SK-N-SH treated with all-trans-retinoic acid at 6 μM for 48 hours (cell line): ENCODE results near the gene OSBPL3.

Source experiments
- ATAC-seq: fragments of 200-7000 bp; cut with Tn5 transposase; 3 replicates; pipeline ENCODE4 v1.9.1; 2020; ENCODE audit warnings: mild to moderate bottlenecking, moderate library complexity
- ARNTL ChIP-seq: fragments of 450-650 bp; formaldehyde crosslinking; IDR thresholded peaks from 2 replicates; pipeline ENCODE4 v1.5.0; 2020; ENCODE audit warnings: low read depth, mild to moderate bottlenecking, moderate library complexity, borderline replicate concordance
- BACH2 ChIP-seq: fragments of 250-450 bp; sonication (Bioruptor Pico); IDR thresholded peaks from 2 replicates; pipeline ENCODE4 v1.9.0; 2021; ENCODE audit warnings: mild to moderate bottlenecking, borderline replicate concordance
- CREB5 ChIP-seq: fragments of 250-450 bp; sonication (Bioruptor Pico); IDR thresholded peaks from 2 replicates; pipeline ENCODE4 v1.5.1; 2020; ENCODE audit warnings: low read depth, mild to moderate bottlenecking, moderate library complexity
- CSDC2 ChIP-seq: fragments of 250-450 bp; sonication (Bioruptor Pico); IDR thresholded peaks from 2 replicates; pipeline ENCODE4 v1.5.0; 2020; ENCODE audit warnings: mild to moderate bottlenecking, moderate library complexity
- ESRRG ChIP-seq: fragments of 250-450 bp; sonication (Bioruptor Pico); IDR thresholded peaks from 2 replicates; pipeline ENCODE4 v1.6.1; 2021; ENCODE audit warnings: mild to moderate bottlenecking
- GLIS3 ChIP-seq: fragments of 250-450 bp; sonication (Bioruptor Pico); IDR thresholded peaks from 2 replicates; pipeline ENCODE4 v1.5.0; 2020; ENCODE audit warnings: mild to moderate bottlenecking, moderate library complexity
- ISL1 ChIP-seq: fragments of 250-450 bp; sonication (Bioruptor Pico); IDR thresholded peaks from 2 replicates; pipeline ENCODE4 v2.1.2; 2022; ENCODE audit warnings: mild to moderate bottlenecking, moderate library complexity
- OSR1 ChIP-seq: fragments of 250-450 bp; sonication (Bioruptor Pico); IDR thresholded peaks from 2 replicates; pipeline ENCODE4 v1.8.0; 2022; ENCODE audit warnings: moderate library complexity, mild to moderate bottlenecking, inconsistent platforms
- PPARA ChIP-seq: fragments of 250-450 bp; sonication (Bioruptor Pico); IDR thresholded peaks from 2 replicates; pipeline ENCODE4 v1.5.0; 2020; ENCODE audit warnings: mild to moderate bottlenecking, borderline replicate concordance
- RARB ChIP-seq: fragments of 250-450 bp; sonication (Bioruptor Pico); IDR thresholded peaks from 2 replicates; pipeline ENCODE4 v1.8.0; 2021; ENCODE audit warnings: mild to moderate bottlenecking, moderate library complexity
- TCF4 ChIP-seq: fragments of 250-450 bp; sonication (Bioruptor Pico); IDR thresholded peaks from 2 replicates; pipeline ENCODE4 v1.8.0; 2021; ENCODE audit warnings: mild to moderate bottlenecking, moderate library complexity, borderline replicate concordance
- TOX ChIP-seq: fragments of 250-450 bp; sonication (Bioruptor Pico); IDR thresholded peaks from 2 replicates; pipeline ENCODE4 v1.8.0; 2021; ENCODE audit warnings: mild to moderate bottlenecking, moderate library complexity, borderline replicate concordance
- ZC3H10 ChIP-seq: fragments of 250-450 bp; sonication (Bioruptor Pico); IDR thresholded peaks from 2 replicates; pipeline ENCODE4 v1.5.1; 2021; ENCODE audit warnings: mild to moderate bottlenecking, moderate library complexity
- ZFP3 ChIP-seq: fragments of 250-450 bp; sonication (Bioruptor Pico); IDR thresholded peaks from 2 replicates; pipeline ENCODE4 v1.5.0; 2020; ENCODE audit warnings: mild to moderate bottlenecking, moderate library complexity
- ZFP30 ChIP-seq: fragments of 450-650 bp; formaldehyde crosslinking; IDR thresholded peaks from 2 replicates; pipeline ENCODE4 v1.5.0; 2022; ENCODE audit warnings: mild to moderate bottlenecking, moderate library complexity
- ZNF565 ChIP-seq: fragments of 450-650 bp; formaldehyde crosslinking; conservative IDR thresholded peaks from 2 replicates; pipeline ENCODE4 v1.5.0; 2020; ENCODE audit warnings: low read depth, mild to moderate bottlenecking, moderate library complexity
- ZNF70 ChIP-seq: fragments of 450-650 bp; formaldehyde crosslinking; IDR thresholded peaks from 2 replicates; pipeline ENCODE4 v1.5.0; 2020; ENCODE audit warnings: mild to moderate bottlenecking, moderate library complexity
- ZNF8 ChIP-seq: fragments of 450-650 bp; formaldehyde crosslinking; IDR thresholded peaks from 2 replicates; pipeline ENCODE4 v1.5.0; 2020; ENCODE audit warnings: mild to moderate bottlenecking, moderate library complexity
- TF ChIP-seq, protein P1 (sequence below): fragments of 250-450 bp; sonication (Bioruptor Pico); IDR thresholded peaks from 2 replicates; pipeline ENCODE4 v1.5.0; 2020; ENCODE audit warnings: mild to moderate bottlenecking, moderate library complexity
- TF ChIP-seq, protein P2 (sequence below): fragments of 250-450 bp; sonication (Bioruptor Pico); IDR thresholded peaks from 2 replicates; pipeline ENCODE4 v1.8.0; 2020; ENCODE audit warnings: mild to moderate bottlenecking, moderate library complexity, borderline replicate concordance
- TF ChIP-seq, protein P3 (sequence below): fragments of 250-450 bp; sonication (Bioruptor Pico); IDR thresholded peaks from 2 replicates; pipeline ENCODE4 v1.5.1; 2021; ENCODE audit warnings: mild to moderate bottlenecking, moderate library complexity
- TF ChIP-seq, protein P4 (sequence below): fragments of 250-450 bp; sonication (Bioruptor Pico); IDR thresholded peaks from 2 replicates; pipeline ENCODE4 v1.8.0; 2021; ENCODE audit warnings: low read depth, mild to moderate bottlenecking, moderate library complexity, borderline replicate concordance

Gene OSBPL3

GRCh38 chr7:24881623-24882022, 98.4 kb downstream of the OSBPL3 start:
- ATAC-seq, result peak; percentile 40
- TF ChIP-seq, protein P1, sequence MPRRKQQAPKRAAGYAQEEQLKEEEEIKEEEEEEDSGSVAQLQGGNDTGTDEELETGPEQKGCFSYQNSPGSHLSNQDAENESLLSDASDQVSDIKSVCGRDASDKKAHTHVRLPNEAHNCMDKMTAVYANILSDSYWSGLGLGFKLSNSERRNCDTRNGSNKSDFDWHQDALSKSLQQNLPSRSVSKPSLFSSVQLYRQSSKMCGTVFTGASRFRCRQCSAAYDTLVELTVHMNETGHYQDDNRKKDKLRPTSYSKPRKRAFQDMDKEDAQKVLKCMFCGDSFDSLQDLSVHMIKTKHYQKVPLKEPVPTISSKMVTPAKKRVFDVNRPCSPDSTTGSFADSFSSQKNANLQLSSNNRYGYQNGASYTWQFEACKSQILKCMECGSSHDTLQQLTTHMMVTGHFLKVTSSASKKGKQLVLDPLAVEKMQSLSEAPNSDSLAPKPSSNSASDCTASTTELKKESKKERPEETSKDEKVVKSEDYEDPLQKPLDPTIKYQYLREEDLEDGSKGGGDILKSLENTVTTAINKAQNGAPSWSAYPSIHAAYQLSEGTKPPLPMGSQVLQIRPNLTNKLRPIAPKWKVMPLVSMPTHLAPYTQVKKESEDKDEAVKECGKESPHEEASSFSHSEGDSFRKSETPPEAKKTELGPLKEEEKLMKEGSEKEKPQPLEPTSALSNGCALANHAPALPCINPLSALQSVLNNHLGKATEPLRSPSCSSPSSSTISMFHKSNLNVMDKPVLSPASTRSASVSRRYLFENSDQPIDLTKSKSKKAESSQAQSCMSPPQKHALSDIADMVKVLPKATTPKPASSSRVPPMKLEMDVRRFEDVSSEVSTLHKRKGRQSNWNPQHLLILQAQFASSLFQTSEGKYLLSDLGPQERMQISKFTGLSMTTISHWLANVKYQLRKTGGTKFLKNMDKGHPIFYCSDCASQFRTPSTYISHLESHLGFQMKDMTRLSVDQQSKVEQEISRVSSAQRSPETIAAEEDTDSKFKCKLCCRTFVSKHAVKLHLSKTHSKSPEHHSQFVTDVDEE (CRISPR knock-in tag), result no peak
- no peak for TF ChIP-seq ZC3H10 (CRISPR knock-in tag)
- no peak for TF ChIP-seq TOX (CRISPR knock-in tag)
- TF ChIP-seq, protein P2, sequence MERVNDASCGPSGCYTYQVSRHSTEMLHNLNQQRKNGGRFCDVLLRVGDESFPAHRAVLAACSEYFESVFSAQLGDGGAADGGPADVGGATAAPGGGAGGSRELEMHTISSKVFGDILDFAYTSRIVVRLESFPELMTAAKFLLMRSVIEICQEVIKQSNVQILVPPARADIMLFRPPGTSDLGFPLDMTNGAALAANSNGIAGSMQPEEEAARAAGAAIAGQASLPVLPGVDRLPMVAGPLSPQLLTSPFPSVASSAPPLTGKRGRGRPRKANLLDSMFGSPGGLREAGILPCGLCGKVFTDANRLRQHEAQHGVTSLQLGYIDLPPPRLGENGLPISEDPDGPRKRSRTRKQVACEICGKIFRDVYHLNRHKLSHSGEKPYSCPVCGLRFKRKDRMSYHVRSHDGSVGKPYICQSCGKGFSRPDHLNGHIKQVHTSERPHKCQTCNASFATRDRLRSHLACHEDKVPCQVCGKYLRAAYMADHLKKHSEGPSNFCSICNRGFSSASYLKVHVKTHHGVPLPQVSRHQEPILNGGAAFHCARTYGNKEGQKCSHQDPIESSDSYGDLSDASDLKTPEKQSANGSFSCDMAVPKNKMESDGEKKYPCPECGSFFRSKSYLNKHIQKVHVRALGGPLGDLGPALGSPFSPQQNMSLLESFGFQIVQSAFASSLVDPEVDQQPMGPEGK (CRISPR knock-in tag), result no peak
- TF ChIP-seq PPARA (CRISPR knock-in tag), result no peak
- no peak for TF ChIP-seq RARB (CRISPR knock-in tag)
- TF ChIP-seq ZFP30, result no peak
- no peak for TF ChIP-seq ARNTL (CRISPR knock-in tag)
- TF ChIP-seq GLIS3 (CRISPR knock-in tag), result no peak
- TF ChIP-seq CREB5 (CRISPR knock-in tag), result no peak
- no peak for TF ChIP-seq ZNF565 (CRISPR knock-in tag)
- TF ChIP-seq, protein P3, sequence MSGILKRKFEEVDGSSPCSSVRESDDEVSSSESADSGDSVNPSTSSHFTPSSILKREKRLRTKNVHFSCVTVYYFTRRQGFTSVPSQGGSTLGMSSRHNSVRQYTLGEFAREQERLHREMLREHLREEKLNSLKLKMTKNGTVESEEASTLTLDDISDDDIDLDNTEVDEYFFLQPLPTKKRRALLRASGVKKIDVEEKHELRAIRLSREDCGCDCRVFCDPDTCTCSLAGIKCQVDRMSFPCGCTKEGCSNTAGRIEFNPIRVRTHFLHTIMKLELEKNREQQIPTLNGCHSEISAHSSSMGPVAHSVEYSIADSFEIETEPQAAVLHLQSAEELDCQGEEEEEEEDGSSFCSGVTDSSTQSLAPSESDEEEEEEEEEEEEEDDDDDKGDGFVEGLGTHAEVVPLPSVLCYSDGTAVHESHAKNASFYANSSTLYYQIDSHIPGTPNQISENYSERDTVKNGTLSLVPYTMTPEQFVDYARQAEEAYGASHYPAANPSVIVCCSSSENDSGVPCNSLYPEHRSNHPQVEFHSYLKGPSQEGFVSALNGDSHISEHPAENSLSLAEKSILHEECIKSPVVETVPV (CRISPR knock-in tag), result no peak
- TF ChIP-seq OSR1, result no peak
- no peak for TF ChIP-seq ISL1 (CRISPR knock-in tag)
- no peak for TF ChIP-seq TCF4 (CRISPR knock-in tag)
- TF ChIP-seq, protein P4, sequence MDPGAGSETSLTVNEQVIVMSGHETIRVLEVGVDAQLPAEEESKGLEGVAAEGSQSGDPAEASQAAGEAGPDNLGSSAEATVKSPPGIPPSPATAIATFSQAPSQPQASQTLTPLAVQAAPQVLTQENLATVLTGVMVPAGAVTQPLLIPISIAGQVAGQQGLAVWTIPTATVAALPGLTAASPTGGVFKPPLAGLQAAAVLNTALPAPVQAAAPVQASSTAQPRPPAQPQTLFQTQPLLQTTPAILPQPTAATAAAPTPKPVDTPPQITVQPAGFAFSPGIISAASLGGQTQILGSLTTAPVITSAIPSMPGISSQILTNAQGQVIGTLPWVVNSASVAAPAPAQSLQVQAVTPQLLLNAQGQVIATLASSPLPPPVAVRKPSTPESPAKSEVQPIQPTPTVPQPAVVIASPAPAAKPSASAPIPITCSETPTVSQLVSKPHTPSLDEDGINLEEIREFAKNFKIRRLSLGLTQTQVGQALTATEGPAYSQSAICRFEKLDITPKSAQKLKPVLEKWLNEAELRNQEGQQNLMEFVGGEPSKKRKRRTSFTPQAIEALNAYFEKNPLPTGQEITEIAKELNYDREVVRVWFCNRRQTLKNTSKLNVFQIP (CRISPR knock-in tag), result no peak
- TF ChIP-seq ZNF70 (CRISPR knock-in tag), result no peak
- no peak for TF ChIP-seq CSDC2 (CRISPR knock-in tag)
- TF ChIP-seq ZFP3, result no peak
- TF ChIP-seq ZNF8 (CRISPR knock-in tag), result no peak

DNA sequence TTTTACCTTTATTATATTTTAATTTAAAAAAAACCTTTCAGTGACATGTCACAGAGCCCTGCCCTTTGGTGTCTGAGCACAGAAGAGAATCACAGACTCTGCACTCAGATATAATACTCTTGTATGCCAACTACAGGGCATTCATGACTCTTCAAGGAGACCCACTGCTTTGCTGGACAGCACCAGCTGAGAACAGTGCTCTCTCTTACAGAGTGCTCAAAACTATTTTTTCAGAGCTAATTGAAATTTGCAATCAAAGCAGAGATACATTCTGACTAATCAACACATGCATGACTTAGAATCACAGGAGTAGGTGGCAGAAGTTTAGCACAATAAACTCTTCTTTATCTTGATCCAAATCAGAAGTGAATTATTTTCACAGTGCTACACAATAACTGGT, 99.1 kb downstream of the OSBPL3 start:
- ATAC-seq, result peak; percentile 30; the same call in 1 of the 3 replicates
- TF ChIP-seq ZNF8 (CRISPR knock-in tag), result no peak
- no peak for TF ChIP-seq RARB (CRISPR knock-in tag)
- no peak for TF ChIP-seq ESRRG (CRISPR knock-in tag)
- TF ChIP-seq, protein P3 (CRISPR knock-in tag), result no peak
- TF ChIP-seq, protein P2 (CRISPR knock-in tag), result no peak
- TF ChIP-seq ARNTL (CRISPR knock-in tag), result no peak
- TF ChIP-seq ZFP3, result no peak
- no peak for TF ChIP-seq BACH2 (CRISPR knock-in tag)
- TF ChIP-seq, all 23 proteins: peak for 0
